H1 (cell line): ENCODE measurements around the gene FOXF1. TPM values are rescaled to one million over a fixed set of nuclear protein-coding genes. Genes with fewer than 3 reads are reported as not detected.

ENCODE experiments used
- CTCF ChIA-PET: fragments of 300-600 bp; sonication (Branson Sonifier 250); formaldehyde crosslinking; loops from one replicate; lab custom pipeline; 2021; ENCODE audit not compliant: partially characterized antibody; lab: Charles Lee
- POLR2A ChIA-PET: fragments of 300-600 bp; sonication (Branson Sonifier 250); formaldehyde crosslinking; loops from one replicate; lab custom pipeline; 2021; ENCODE audit warnings: inconsistent platforms; ENCODE audit not compliant: partially characterized antibody; lab: Charles Lee
- DNase-seq, 2 experiments: peaks; one replicate each; pipeline versions ENCODE4 v3.0.0 to v3.0.0-alpha.2; 2010 to 2022; ENCODE audit warnings: low spot score in 2 of 2, low read depth in 1 of 2, mixed read lengths in 1 of 2
- FAIRE-seq: peaks from 2 replicates; lab custom pipeline; 2011; peaks lifted over from hg19 to GRCh38; lab: Jason Lieb, UNC
- H2AFZ ChIP-seq: 2 replicates; pipeline ENCODE4 v1.8.1; 2012; ENCODE audit warnings: low read length, inconsistent platforms
- H2AK5ac ChIP-seq: 2 replicates; pipeline ENCODE4 v1.6.1; 2013; ENCODE audit warnings: low read depth, low read length
- H2BK120ac ChIP-seq: replicated peaks from 2 replicates; pipeline ENCODE3; 2013; ENCODE audit warnings: low read depth, low read length, inconsistent platforms
- H2BK12ac ChIP-seq: 2 replicates; pipeline ENCODE4 v1.6.1; 2013; ENCODE audit warnings: low read depth, low read length
- H2BK15ac ChIP-seq: 2 replicates; pipeline ENCODE4 v1.6.1; 2013; ENCODE audit warnings: low read length
- H2BK20ac ChIP-seq: 2 replicates; pipeline ENCODE4 v1.6.1; 2013; ENCODE audit warnings: low read length
- H2BK5ac ChIP-seq: 2 replicates; pipeline ENCODE4 v1.6.1; 2013; ENCODE audit warnings: low read depth, low read length
- H3K14ac ChIP-seq: 2 replicates; pipeline ENCODE4 v1.6.1; 2013; ENCODE audit warnings: inconsistent platforms; ENCODE audit not compliant: insufficient read length
- H3K18ac ChIP-seq: 2 replicates; pipeline ENCODE4 v1.6.1; 2013; ENCODE audit warnings: low read length; ENCODE audit errors: extremely low read depth
- H3K23ac ChIP-seq: 2 replicates; pipeline ENCODE4 v1.6.1; 2013; ENCODE audit warnings: inconsistent platforms; ENCODE audit not compliant: insufficient read length
- H3K23me2 ChIP-seq: 2 replicates; pipeline ENCODE4 v1.6.1; 2013; ENCODE audit warnings: low read depth, low read length
- H3K27ac ChIP-seq: 2 replicates; pipeline ENCODE4 v1.6.1; 2011; ENCODE audit warnings: low read depth, low read length, inconsistent platforms
- H3K27me3 ChIP-seq, 4 experiments: replicated peaks in 1 of 4; 1 replicate in 1 of 4; 2 replicates in 3 of 4; pipeline versions ENCODE4 v1.6.1 to v1.8.1; 2011 to 2013; ENCODE audit warnings: low read length in 3 of 4, mild to moderate bottlenecking in 3 of 4, inconsistent platforms in 2 of 4, mixed read lengths in 2 of 4, moderate library complexity in 1 of 4; ENCODE audit not compliant: control insufficient read depth in 3 of 4, insufficient read depth in 3 of 4; ENCODE audit errors: extremely low read depth in 1 of 4
- H3K36me3 ChIP-seq, 4 experiments: 2 replicates each; pipeline versions ENCODE4 v1.6.1 to v1.8.1; 2011 to 2013; ENCODE audit warnings: mild to moderate bottlenecking in 4 of 4, low read length in 3 of 4, moderate library complexity in 2 of 4, control low read depth in 1 of 4, inconsistent platforms in 1 of 4; ENCODE audit not compliant: insufficient read depth in 4 of 4, control insufficient read depth in 2 of 4
- H3K4ac ChIP-seq: replicated peaks from 2 replicates; pipeline ENCODE3; 2013; ENCODE audit warnings: low read length, low read depth, mixed read lengths, inconsistent platforms; ENCODE audit not compliant: insufficient read length
- H3K4me1 ChIP-seq, 4 experiments: replicated peaks in 1 of 4; 1 replicate in 1 of 4; 2 replicates in 3 of 4; pipeline versions ENCODE4 v1.6.1 to v1.8.1; 2011 to 2013; ENCODE audit warnings: low read length in 3 of 4, inconsistent platforms in 2 of 4, mixed read lengths in 1 of 4; ENCODE audit not compliant: insufficient read depth in 4 of 4, control insufficient read depth in 3 of 4
- H3K4me2 ChIP-seq, 2 experiments: 2 replicates each; pipeline versions ENCODE4 v1.6.1 to v1.8.1; 2011 to 2013; ENCODE audit warnings: low read depth in 2 of 2, low read length in 2 of 2, control low read depth in 1 of 2, inconsistent platforms in 1 of 2, mild to moderate bottlenecking in 1 of 2; ENCODE audit not compliant: insufficient read depth in 1 of 2
- H3K4me3 ChIP-seq, 4 experiments: fragments of 200-600, 300-600 bp in 1 of 4; sonication (generic), shearing (Covaris generic), sonication (Bioruptor Twin) in 1 of 4; 2 replicates each; pipeline versions ENCODE4 v1.5.1 to v1.8.1; 2011 to 2016; ENCODE audit warnings: low read length in 4 of 4, low read depth in 3 of 4, control low read depth in 2 of 4, inconsistent platforms in 2 of 4, mild to moderate bottlenecking in 2 of 4, mixed read lengths in 1 of 4, moderate library complexity in 1 of 4; ENCODE audit not compliant: insufficient read depth in 2 of 4; ENCODE audit errors: extremely low read depth in 1 of 4
- H3K56ac ChIP-seq: replicated peaks from 2 replicates; pipeline ENCODE3; 2013; ENCODE audit warnings: low read depth, mild to moderate bottlenecking, mixed read lengths, low read length, inconsistent platforms; ENCODE audit not compliant: insufficient read length
- H3K79me1 ChIP-seq: 2 replicates; pipeline ENCODE4 v1.6.1; 2013; ENCODE audit warnings: low read depth, low read length, control low read depth
- H3K79me2 ChIP-seq, 2 experiments: 2 replicates each; pipeline versions ENCODE4 v1.6.1 to v1.8.1; 2012 to 2013; ENCODE audit warnings: low read length in 2 of 2, mild to moderate bottlenecking in 2 of 2, inconsistent platforms in 1 of 2; ENCODE audit not compliant: insufficient read depth in 2 of 2, control insufficient read depth in 1 of 2
- H3K9ac ChIP-seq, 4 experiments: replicated peaks in 1 of 4; 1 replicate in 1 of 4; 2 replicates in 3 of 4; pipeline versions ENCODE4 v1.6.1 to v1.8.1; 2011 to 2013; ENCODE audit warnings: low read depth in 3 of 4, low read length in 3 of 4, control low read depth in 2 of 4, mild to moderate bottlenecking in 2 of 4, moderate library complexity in 2 of 4, inconsistent platforms in 1 of 4; ENCODE audit errors: extremely low read depth in 1 of 4
- H3K9me3 ChIP-seq, 2 experiments: 2 replicates each; pipeline versions ENCODE4 v1.6.1 to v1.8.1; 2012 to 2013; ENCODE audit warnings: mild to moderate bottlenecking in 2 of 2, moderate library complexity in 2 of 2, control low read depth in 1 of 2, inconsistent platforms in 1 of 2, low read depth in 1 of 2, low read length in 1 of 2, mixed read lengths in 1 of 2; ENCODE audit not compliant: insufficient read depth in 2 of 2
- H4K20me1 ChIP-seq, 2 experiments: replicated peaks in 1 of 2; 2 replicates each; pipeline versions ENCODE3 to v1.8.1; 2011 to 2013; ENCODE audit warnings: inconsistent platforms in 2 of 2, low read length in 2 of 2, mild to moderate bottlenecking in 1 of 2; ENCODE audit not compliant: insufficient read depth in 2 of 2, control insufficient read depth in 1 of 2
- H4K5ac ChIP-seq: 2 replicates; pipeline ENCODE4 v1.6.1; 2013; ENCODE audit warnings: low read length, low read depth, mixed read lengths, inconsistent platforms; ENCODE audit not compliant: insufficient read length
- H4K8ac ChIP-seq: 2 replicates; pipeline ENCODE4 v1.8.0; 2013; ENCODE audit warnings: mild to moderate bottlenecking, moderate library complexity, low read length, inconsistent platforms; ENCODE audit not compliant: insufficient read depth; ENCODE audit errors: extremely low read depth
- H4K91ac ChIP-seq: replicated peaks from 2 replicates; pipeline ENCODE3; 2013; ENCODE audit warnings: low read length, mixed read lengths, inconsistent platforms; ENCODE audit not compliant: insufficient read length
- CBX5 ChIP-seq: fragments of 300-800, 300-1000 bp; sonication (generic); IDR thresholded peaks from 2 replicates; pipeline ENCODE4 v1.7.1; 2016; ENCODE audit warnings: antibody characterized with exemption, low read length, low read depth
- CBX8 ChIP-seq: fragments of 300-800, 300-1000 bp; sonication (generic); IDR thresholded peaks from 2 replicates; pipeline ENCODE4 v1.7.1; 2016; ENCODE audit warnings: low read depth, low read length, borderline replicate concordance
- EZH2 ChIP-seq: fragments of 200-600 bp; sonication (generic); IDR thresholded peaks from 2 replicates; pipeline ENCODE4 v1.7.1; 2012; ENCODE audit warnings: low read depth, mild to moderate bottlenecking, moderate library complexity, low read length, inconsistent platforms; ENCODE audit not compliant: severe bottlenecking
- RAD21 ChIP-seq, 2 experiments: IDR thresholded peaks in 1 of 2; conservative IDR thresholded peaks in 1 of 2; 2 replicates each; pipeline ENCODE4 v1.6.1; 2011; ENCODE audit warnings: low read depth in 2 of 2, low read length in 2 of 2, improper control_type of control experiment in 1 of 2, inconsistent platforms in 1 of 2, mild to moderate bottlenecking in 1 of 2, moderate library complexity in 1 of 2
- RNF2 ChIP-seq: fragments of 200-900, 300-1000 bp; sonication (generic); IDR thresholded peaks from 2 replicates; pipeline ENCODE4 v1.7.1; 2016; ENCODE audit warnings: borderline replicate concordance, low read depth, mild to moderate bottlenecking, antibody characterized with exemption, low read length; ENCODE audit not compliant: poor library complexity, severe bottlenecking; ENCODE audit errors: missing control alignments
- SUZ12 ChIP-seq: fragments of 200-600 bp; sonication (generic); IDR thresholded peaks from 2 replicates; pipeline ENCODE4 v1.6.1; 2012; ENCODE audit warnings: mild to moderate bottlenecking, inconsistent platforms, low read length, moderate library complexity, mixed read lengths
- TBP ChIP-seq: IDR thresholded peaks from 2 replicates; pipeline ENCODE4 v1.6.1; 2011; ENCODE audit warnings: low read depth, low read length, improper control_type of control experiment
- USF2 ChIP-seq: IDR thresholded peaks from 2 replicates; pipeline ENCODE4 v1.6.1; 2011; ENCODE audit warnings: low read length, improper control_type of control experiment
- WGBS, 2 experiments: shearing (Covaris generic) in 1 of 2; methylation state at CpG; one replicate each; pipeline versions ENCODE4 v1.1.6 to v1.1.7; 2013 to 2015; ENCODE audit warnings: low lambda C conversion rate in 2 of 2, mixed read lengths in 2 of 2, inconsistent platforms in 1 of 2, low coverage in 1 of 2, missing lambda C conversion rate in 1 of 2; ENCODE audit not compliant: insufficient replicate concordance in 2 of 2, insufficient coverage in 1 of 2, insufficient read length in 1 of 2; ENCODE audit errors: extremely low coverage in 1 of 2, missing lambda C conversion rate in 1 of 2; 5-methylcytosine and 5-hydroxymethylcytosine counted together
- polyA plus RNA-seq, 7 experiments: library from polyadenylated mRNA; depleted of rRNA in 3 of 7; stranded (reverse) in 5 of 7; unstranded in 2 of 7; fragments of >200 nt in 5 of 7; fragments of 200-250 nt in 2 of 7; gene quantifications; 1 replicate in 5 of 7; 2 replicates in 1 of 7; 4 replicates in 1 of 7; pipeline versions ENCODE4 v1.2.1 to v1.2.3, GENCODE V29; 2011 to 2013; ENCODE audit warnings: missing spikeins in 2 of 7, mixed read lengths in 2 of 7
- total RNA-seq: library from RNA; stranded (reverse); fragmentation: NEBNext Ultra II Directional; extraction: Animal tissue kit (Norgen Biotek cat#: 25700); gene quantifications from 2 replicates; pipeline ENCODE4 v1.2.1, GENCODE V29; 2021

FOXF1 gene
- total and polyA plus RNA-seq, 2 of the 8 experiments (the other 6 are each of a cell fraction or from before 2014, with no cell fraction given) = 0.02 TPM; not detected in 1

- no peak overlapping the region for H3K9ac ChIP-seq
- DNase-seq = no peak
- H3K18ac ChIP-seq = peak overlapping the region; percentile 75; the same call in 1 of the 2 replicates
- H4K91ac ChIP-seq = no peak overlapping the region
- no peak overlapping the region for H2BK120ac ChIP-seq
- no peaks in the 10 kb centered on the region for H3K9me3 ChIP-seq
- CTCF ChIA-PET = interaction anchor here (1.0 to 2.2 kb wide), 5 partner anchors 9 to 443 kb away, joined by 4 to 10 read pairs (median 5); no protein-coding TSS in a partner anchor
- no peak for FAIRE-seq
- H3K4ac ChIP-seq = no peak overlapping the region
- H3K14ac ChIP-seq = no peak overlapping the region
- WGBS, 2 experiments = 9% methylated on average over 31 of the region's 37 CpGs; no CpG with 5 or more reads in 1 of the 2 experiments
- H4K20me1 ChIP-seq = peaks cover 37 to 54% of the 10 kb centered on the region in 2 experiments
- peak overlapping the region; percentile 79 for H2AK5ac ChIP-seq
- H3K4me2 ChIP-seq = peak overlapping the region; percentile 73 to 84
- no peak overlapping the region for H3K27ac ChIP-seq
- H3K79me1 ChIP-seq = no peaks in the 10 kb centered on the region
- peak overlapping the region; percentile 95; the same call in 1 of the 2 replicates for H2BK20ac ChIP-seq
- H3K56ac ChIP-seq = no peak overlapping the region
- H2BK5ac ChIP-seq = no peak overlapping the region
- H3K23ac ChIP-seq = no peak overlapping the region
- peaks cover 0 to 44% (median 21%) of the 10 kb centered on the region in 4 experiments; a peak in 6 of 7 replicates for H3K4me1 ChIP-seq
- H2BK15ac ChIP-seq = peak overlapping the region; percentile 98
- H3K4me3 ChIP-seq = peak overlapping the region in 2 of 4 experiments; percentile 7 to 60; a peak in 3 of 8 replicates
- peak overlapping the region; percentile 95; the same call in 1 of the 2 replicates for H2BK12ac ChIP-seq
- POLR2A ChIA-PET = no interaction called here
- no peak overlapping the region for H2AFZ ChIP-seq
- H4K8ac ChIP-seq = peak overlapping the region; percentile 22; the same call in 1 of the 2 replicates
- no peak overlapping the region for H4K5ac ChIP-seq
- peaks cover 96 to 99% (median 97%) of the 10 kb centered on the region in 4 experiments for H3K27me3 ChIP-seq
- H3K23me2 ChIP-seq = peaks cover 5% of the 10 kb centered on the region; the same call in 1 of the 2 replicates
- H3K79me2 ChIP-seq = no peaks in the 10 kb centered on the region
- H3K36me3 ChIP-seq = peaks cover 0 to 7% (median 0%) of the 10 kb centered on the region in 4 experiments; a peak in 1 of 8 replicates
- TF ChIP-seq SUZ12 (peak; percentile 83; the same call in 1 of the 2 replicates), EZH2 (peak; percentile 95), USF2 (no peak), CBX8 (peak; percentile 60; the same call in 1 of the 2 replicates), RAD21 (IDR thresholded peaks at IDR 0.05 in 1 of 2, conservative IDR thresholded peaks at IDR 0.05 in 1 of 2; ENCODE audit: low read depth in 2 of 2, low read length in 2 of 2) (0 out of 4 replicates have a peak, but pooled peaks of 1 of the 2 experiments have one; percentile 3), CBX5 (no peak), TBP (no peak), RNF2 (peak; percentile 19)
Observed at GRCh38 chr16:86507173-86508027, 2.9 kb upstream of the FOXF1 start.
